Mucosa of descending colon (tissue), 3 donors: Measurements from ENCODE around the gene DTYMK. TPM values are rescaled to one million over a fixed set of nuclear protein-coding genes. Genes with fewer than 3 reads are reported as not detected.
A peak's percentile ranks its signal among the peaks of the same experiment; 100 is the strongest.
"Not testable (repeated sequence)": the region's sequence is repeated elsewhere in the genome, so short reads cannot be mapped to it uniquely, and the experiment has no call there.

Experiments
- ATAC-seq: fragments of 200-7000 bp; cut with Tn5 transposase; one replicate; pipeline ENCODE4 v1.9.1; 2020; ENCODE audit warnings: mild to moderate bottlenecking, moderate library complexity
- DNase-seq, 3 donors: peaks; one replicate each; pipeline ENCODE4 v3.0.0-alpha.2; 2020
- H3K36me3 ChIP-seq: fragments of 200-600 bp; one replicate; pipeline ENCODE4 v1.8.0; 2021; ENCODE audit warnings: low read depth, mild to moderate bottlenecking
- H3K4me1 ChIP-seq: fragments of 200-600 bp; one replicate; pipeline ENCODE4 v1.8.0; 2021; ENCODE audit warnings: low read depth, mild to moderate bottlenecking
- H3K4me3 ChIP-seq: fragments of 200-600 bp; one replicate; pipeline ENCODE4 v1.8.0; 2021; ENCODE audit warnings: mild to moderate bottlenecking
- H3K9me3 ChIP-seq: fragments of 200-600 bp; one replicate; pipeline ENCODE4 v1.8.0; 2021; ENCODE audit warnings: mild to moderate bottlenecking
- intact Hi-C, 2 donors: fragments of 100-400 bp; cut with DNase I in 1 of 2; cut with micrococcal nuclease in 1 of 2; formaldehyde crosslinking; loops; one replicate each; pipeline versions ENCODE4 v1.11.0 to v1.11.1; 2022; cut with DNase I, micrococcal nuclease
- total RNA-seq, 3 donors: library from RNA; stranded (reverse); fragmentation: NEBNext Ultra II Directional in 2 of 3; extraction: Animal tissue kit (Norgen Biotek cat#: 25700) in 2 of 3; gene quantifications; one replicate each; pipeline versions ENCODE4 v1.2.1 to v1.2.4, GENCODE V29; 2021 to 2023
- TF ChIP-seq, protein P1 (sequence below): fragments of 200-600 bp; IDR thresholded peaks from one replicate; pipeline ENCODE4 v1.8.0; 2022; ENCODE audit warnings: antibody characterized with exemption, mild to moderate bottlenecking
- donor health status: DM: no; HTN: no; CAD: no; lungs with moderate emphysema.
- donor health status: DM: no; HTN: no; CAD: no.
- donor health status: DM: no; HTN: yes; CAD: no.

Gene DTYMK
- total RNA-seq, 3 donors from 2014 or later, result 17.9 to 31.0 (median 19.7) TPM

DNA sequence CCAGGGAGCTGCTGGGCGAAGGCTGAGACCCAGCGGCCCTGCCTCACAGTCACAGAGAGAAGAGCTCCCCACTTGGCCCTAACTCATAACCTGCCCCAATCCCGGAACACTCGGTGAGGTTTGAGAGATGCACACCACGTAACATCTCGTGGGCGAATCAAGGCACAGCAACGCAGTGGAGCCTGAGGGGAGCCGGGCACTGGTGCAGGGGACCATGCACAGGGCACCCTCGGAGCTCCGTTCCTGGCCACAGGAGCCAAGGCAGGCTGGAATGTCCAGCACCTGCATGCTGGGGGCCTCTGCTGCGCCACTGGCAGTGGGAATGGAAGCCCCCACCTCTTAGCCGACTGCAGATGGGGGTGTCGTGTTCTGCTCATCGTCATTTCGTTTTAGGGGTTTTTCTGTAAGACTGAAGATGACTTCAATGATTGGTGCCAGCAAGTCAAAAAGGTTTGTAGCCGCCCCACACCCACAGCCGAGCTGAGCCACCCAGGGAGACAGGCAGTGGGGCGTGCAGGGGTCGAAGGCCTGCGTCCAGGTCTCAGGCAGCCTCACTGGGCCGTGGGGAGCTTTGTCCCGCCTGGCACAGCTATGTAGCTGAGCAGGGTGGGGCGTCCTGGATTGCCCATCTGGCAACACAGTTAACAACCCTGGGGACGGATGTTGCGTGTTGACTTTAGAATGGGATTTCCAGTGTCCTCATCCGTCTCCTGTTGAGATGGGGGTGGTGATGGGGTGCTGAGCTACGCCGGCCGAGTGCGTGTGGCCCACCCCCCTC is 16.1 kb downstream of the DTYMK start:
- peak; percentile 46 for ATAC-seq
- intact Hi-C loops, result no loop called here
- Histone ChIP-seq H3K36me3 (peaks cover 6% of the 10 kb centered on the region), H3K4me1 (no peaks in the 10 kb centered on the region), H3K4me3 (no peak overlapping the region), H3K9me3 (no peaks in the 10 kb centered on the region)
- TF ChIP-seq, protein P1, sequence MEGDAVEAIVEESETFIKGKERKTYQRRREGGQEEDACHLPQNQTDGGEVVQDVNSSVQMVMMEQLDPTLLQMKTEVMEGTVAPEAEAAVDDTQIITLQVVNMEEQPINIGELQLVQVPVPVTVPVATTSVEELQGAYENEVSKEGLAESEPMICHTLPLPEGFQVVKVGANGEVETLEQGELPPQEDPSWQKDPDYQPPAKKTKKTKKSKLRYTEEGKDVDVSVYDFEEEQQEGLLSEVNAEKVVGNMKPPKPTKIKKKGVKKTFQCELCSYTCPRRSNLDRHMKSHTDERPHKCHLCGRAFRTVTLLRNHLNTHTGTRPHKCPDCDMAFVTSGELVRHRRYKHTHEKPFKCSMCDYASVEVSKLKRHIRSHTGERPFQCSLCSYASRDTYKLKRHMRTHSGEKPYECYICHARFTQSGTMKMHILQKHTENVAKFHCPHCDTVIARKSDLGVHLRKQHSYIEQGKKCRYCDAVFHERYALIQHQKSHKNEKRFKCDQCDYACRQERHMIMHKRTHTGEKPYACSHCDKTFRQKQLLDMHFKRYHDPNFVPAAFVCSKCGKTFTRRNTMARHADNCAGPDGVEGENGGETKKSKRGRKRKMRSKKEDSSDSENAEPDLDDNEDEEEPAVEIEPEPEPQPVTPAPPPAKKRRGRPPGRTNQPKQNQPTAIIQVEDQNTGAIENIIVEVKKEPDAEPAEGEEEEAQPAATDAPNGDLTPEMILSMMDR, result no peak
- DNase-seq, result peak in 1 of 3 donors; percentile 33

DNA sequence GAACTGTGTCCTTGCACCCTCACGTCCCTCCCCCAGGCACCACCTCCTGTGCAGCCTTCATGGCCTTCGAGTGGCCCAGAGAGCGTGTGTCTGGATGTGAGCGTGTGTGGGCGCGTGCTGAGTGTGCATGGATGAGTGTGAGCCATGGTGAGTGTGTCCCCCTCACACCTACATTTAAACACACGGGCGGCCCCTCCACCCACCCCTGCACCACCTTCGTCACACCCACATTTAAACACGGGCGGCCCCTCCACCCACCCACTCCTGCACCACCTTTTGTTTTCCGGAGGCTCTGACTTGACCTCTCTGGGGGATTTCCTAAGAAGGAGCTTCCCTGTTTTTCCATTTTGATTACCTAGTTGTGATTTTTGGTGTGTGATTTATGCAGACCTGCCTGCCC is 17.8 kb downstream of the DTYMK start:
- no peaks in the 10 kb centered on the region for H3K9me3 ChIP-seq
- no peaks in the 10 kb centered on the region for H3K4me1 ChIP-seq
- intact Hi-C loops, result no loop called here
- peaks cover 6% of the 10 kb centered on the region for H3K36me3 ChIP-seq
- no peak for ATAC-seq
- H3K4me3 ChIP-seq, result no peak overlapping the region
- TF ChIP-seq, protein P1, result no peak
- DNase-seq, result peak in 1 of 3 donors; percentile 15

DNA sequence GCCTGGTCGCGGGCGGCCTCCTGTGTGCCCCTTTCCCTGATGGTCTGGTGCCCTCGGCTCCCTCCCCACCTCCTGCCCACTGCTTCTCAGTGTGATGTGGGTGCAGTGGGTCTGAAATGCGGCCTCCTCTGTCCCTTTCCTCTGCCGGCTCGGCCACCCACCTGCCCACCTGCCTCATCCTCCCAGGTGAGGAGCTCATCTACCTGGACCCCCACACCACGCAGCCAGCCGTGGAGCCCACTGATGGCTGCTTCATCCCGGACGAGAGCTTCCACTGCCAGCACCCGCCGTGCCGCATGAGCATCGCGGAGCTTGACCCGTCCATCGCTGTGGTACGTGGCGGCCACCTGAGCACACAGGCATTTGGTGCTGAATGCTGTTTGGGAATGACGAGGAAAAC is 18.3 kb downstream of the DTYMK start:
- no peaks in the 10 kb centered on the region for H3K9me3 ChIP-seq
- ATAC-seq, result no peak
- TF ChIP-seq, protein P1, result no peak
- H3K4me1 ChIP-seq, result no peaks in the 10 kb centered on the region
- H3K4me3 ChIP-seq, result no peak overlapping the region
- peaks cover 6% of the 10 kb centered on the region for H3K36me3 ChIP-seq
- intact Hi-C loops, result no loop called here
- peak in 1 of 3 donors; percentile 21 for DNase-seq

DNA sequence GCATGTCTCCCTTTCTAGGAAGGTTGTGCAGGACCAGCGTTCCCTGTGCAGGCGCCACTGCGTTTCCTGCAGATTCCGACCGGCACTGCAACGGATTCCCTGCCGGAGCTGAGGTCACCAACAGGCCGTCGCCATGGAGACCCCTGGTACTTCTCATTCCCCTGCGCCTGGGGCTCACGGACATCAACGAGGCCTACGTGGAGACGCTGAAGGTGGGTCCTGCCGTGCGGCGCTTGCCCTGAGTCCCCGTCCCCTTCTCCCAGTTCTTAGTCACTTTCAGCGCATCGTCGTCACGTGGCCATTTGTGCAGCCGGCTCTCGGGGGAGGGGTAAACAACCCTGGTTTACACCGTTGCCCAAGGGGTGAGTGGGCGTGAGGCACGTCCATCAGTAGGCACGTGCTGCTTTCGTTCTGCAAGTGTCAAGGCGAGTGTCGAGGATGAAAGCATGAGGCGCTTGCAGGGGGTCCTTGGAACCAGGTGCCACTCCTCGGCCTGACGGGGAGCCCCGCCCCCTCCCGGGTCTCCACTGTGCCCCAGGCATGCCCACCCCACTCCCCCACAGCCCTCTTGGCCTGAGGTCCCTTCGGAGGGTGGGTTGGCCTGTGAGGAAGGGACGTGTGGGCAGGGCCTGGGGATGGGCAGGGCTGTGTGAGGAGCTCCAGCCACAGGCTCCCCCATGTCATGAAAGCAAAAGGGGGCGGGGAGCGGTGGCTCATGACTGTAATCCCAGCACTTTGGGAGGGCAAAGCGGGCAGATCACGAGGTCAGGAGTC is 19.8 kb downstream of the DTYMK start:
- Histone ChIP-seq H3K4me3 (no peak overlapping the region), H3K4me1 (no peaks in the 10 kb centered on the region), H3K9me3 (no peaks in the 10 kb centered on the region), H3K36me3 (peaks cover 6% of the 10 kb centered on the region)
- DNase-seq (no peak), ATAC-seq (no peak)
- TF ChIP-seq, protein P1, result no peak
- intact Hi-C loops, result no loop called here

DNA sequence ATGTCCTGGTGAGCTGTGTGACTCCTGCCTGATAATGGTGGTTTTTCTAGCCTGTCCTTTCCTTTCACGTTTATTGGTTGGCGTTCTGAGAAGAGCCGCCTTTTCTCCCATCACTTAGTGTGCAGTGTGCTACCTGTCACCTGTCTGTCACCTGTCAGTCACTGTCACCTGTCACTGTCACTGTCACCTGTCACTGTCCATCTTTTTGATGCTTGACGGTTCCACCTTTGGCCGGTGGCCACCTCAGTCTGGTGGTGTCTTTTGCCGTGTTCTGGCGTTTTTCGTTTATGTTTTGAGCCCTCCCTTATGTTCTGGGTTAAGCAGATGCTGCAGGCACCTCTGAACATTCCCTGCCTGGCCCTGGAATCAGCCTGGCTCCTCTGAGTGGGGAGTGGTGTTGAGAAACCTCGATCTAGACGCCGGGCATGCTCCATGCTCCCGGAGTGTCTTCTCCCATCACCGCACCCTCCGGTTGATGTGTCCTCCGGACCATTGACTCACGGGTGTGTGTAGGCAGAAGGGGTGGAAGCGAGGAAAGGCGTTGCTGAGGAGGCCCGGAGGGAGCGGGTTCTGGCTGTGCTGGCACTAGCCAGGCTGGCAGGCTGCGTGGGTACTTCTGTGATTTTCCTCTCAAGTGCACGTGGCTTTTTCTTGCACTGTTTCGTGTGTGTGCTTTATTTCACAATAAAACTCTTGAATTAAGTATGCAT is 20.7 kb downstream of the DTYMK start:
- DNase-seq (peak in 1 of 3 donors; percentile 25), ATAC-seq (no peak)
- no peaks in the 10 kb centered on the region for H3K4me1 ChIP-seq
- peaks cover 6% of the 10 kb centered on the region for H3K36me3 ChIP-seq
- no peaks in the 10 kb centered on the region for H3K9me3 ChIP-seq
- intact Hi-C loops, result no loop called here
- TF ChIP-seq, protein P1, result no peak
- H3K4me3 ChIP-seq, result no peak overlapping the region

DNA sequence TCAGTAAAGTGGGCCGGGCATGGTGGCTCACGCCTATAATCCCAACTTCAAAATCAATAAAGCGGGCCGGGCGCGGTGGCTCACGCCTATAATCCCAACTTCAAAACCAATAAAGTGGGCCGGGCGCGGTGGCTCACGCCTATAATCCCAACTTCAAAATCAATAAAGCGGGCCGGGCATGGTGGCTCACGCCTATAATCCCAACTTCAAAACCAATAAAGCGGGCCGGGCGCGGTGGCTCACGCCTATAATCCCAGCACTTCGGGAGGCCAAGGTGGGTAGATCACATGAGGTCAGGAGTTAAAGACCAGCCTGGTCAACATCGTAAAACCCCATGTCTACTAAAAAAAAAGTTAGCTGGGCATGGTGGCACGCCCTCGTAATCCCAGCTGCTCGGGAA is 23.9 kb downstream of the DTYMK start:
- peak; percentile 55 to 76 (median 75) for DNase-seq
- peak; percentile 56 for ATAC-seq
- intact Hi-C loops, H3K4me1 ChIP-seq, H3K4me3 ChIP-seq, H3K9me3 ChIP-seq, H3K36me3 ChIP-seq: not testable (repeated sequence)
